Thyroid gland (tissue), 4 donors: ENCODE measurements around the gene LDAH. TPM values are rescaled to one million over a fixed set of nuclear protein-coding genes. Genes with fewer than 3 reads are reported as not detected.

Experiments
- DNase-seq, 2 donors: peaks; one replicate each; pipeline ENCODE4 v3.0.0-alpha.2; 2019
- H3K27ac ChIP-seq, 3 donors: fragments of 200-600 bp; sonication (generic); 1 replicate in 2 of 3; 2 replicates in 1 of 3; pipeline ENCODE4 v1.5.1; 2016 to 2019; ENCODE audit warnings: mild to moderate bottlenecking in 1 of 3, moderate library complexity in 1 of 3
- H3K27me3 ChIP-seq: fragments of 200-600 bp; sonication (generic); one replicate; pipeline ENCODE4 v1.5.1; 2019
- H3K36me3 ChIP-seq, 2 donors: fragments of 200-600 bp; sonication (generic); one replicate each; pipeline ENCODE4 v1.5.1; 2016 to 2019
- H3K4me1 ChIP-seq, 2 donors: fragments of 200-600 bp; sonication (generic); one replicate each; pipeline ENCODE4 v1.5.1; 2017 to 2019
- H3K4me3 ChIP-seq, 3 donors: fragments of 200-600 bp; sonication (generic); replicated peaks in 1 of 3; 1 replicate in 2 of 3; 2 replicates in 1 of 3; pipeline ENCODE4 v1.5.1; 2016; ENCODE audit warnings: mild to moderate bottlenecking in 1 of 3
- H3K9me3 ChIP-seq: fragments of 200-600 bp; sonication (generic); one replicate; pipeline ENCODE4 v1.5.1; 2017
- POLR2A ChIP-seq, 2 donors: fragments of 450-650 bp; IDR thresholded peaks; one replicate each; pipeline ENCODE4 v1.6.1; 2017; ENCODE audit warnings: antibody characterized with exemption in 2 of 2, mild to moderate bottlenecking in 2 of 2, moderate library complexity in 1 of 2
- WGBS, 2 donors: methylation state at CpG; one replicate each; pipeline ENCODE4 v1.1.5; 2017; 5-methylcytosine and 5-hydroxymethylcytosine counted together
- intact Hi-C: fragments of 100-400 bp; cut with DNase I; formaldehyde crosslinking; loops from one replicate; pipeline ENCODE4 v1.15.1; 2023
- total RNA-seq, 4 donors: library from RNA; depleted of rRNA; stranded (reverse); fragments of >200 nt; gene quantifications; one replicate each; pipeline ENCODE4 v1.2.3, GENCODE V29; 2016
- TF ChIP-seq, protein P1 (sequence below), 6 experiments: fragments of 200-600 bp in 3 of 6; fragments of 450-650 bp in 3 of 6; sonication (generic) in 3 of 6; IDR thresholded peaks; one replicate each; pipeline ENCODE4 v1.5.1; 2016 to 2019; ENCODE audit warnings: antibody characterized with exemption in 6 of 6, mild to moderate bottlenecking in 2 of 6, inconsistent platforms in 1 of 6, moderate library complexity in 1 of 6

The LDAH gene
- total RNA-seq, 4 donors from 2014 or later, result 11.6 to 17.2 (median 16.2) TPM

DNA sequence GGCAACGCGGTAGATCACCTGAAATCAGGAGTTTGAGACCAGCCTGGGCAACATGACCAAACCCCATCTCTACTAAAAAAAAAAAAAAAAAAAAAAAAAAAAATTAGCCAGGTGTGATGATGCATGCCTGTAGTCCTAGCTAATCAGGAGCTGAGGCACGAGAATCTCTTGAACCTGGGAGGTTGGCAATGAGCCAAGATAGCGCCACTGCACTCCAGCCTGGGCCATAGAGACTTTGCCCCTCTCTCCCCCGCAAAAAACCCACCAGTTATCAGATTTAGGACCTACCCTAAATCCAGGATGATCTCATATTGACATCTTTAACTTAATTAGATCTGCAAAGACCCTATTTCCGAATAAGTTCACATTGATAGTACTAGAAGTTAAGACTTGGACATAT, 29.2 kb upstream of the LDAH start:
- H3K27ac ChIP-seq, result no peak overlapping the region
- no peak for TF ChIP-seq POLR2A (IDR thresholded peaks at IDR 0.05)
- TF ChIP-seq, protein P1, sequence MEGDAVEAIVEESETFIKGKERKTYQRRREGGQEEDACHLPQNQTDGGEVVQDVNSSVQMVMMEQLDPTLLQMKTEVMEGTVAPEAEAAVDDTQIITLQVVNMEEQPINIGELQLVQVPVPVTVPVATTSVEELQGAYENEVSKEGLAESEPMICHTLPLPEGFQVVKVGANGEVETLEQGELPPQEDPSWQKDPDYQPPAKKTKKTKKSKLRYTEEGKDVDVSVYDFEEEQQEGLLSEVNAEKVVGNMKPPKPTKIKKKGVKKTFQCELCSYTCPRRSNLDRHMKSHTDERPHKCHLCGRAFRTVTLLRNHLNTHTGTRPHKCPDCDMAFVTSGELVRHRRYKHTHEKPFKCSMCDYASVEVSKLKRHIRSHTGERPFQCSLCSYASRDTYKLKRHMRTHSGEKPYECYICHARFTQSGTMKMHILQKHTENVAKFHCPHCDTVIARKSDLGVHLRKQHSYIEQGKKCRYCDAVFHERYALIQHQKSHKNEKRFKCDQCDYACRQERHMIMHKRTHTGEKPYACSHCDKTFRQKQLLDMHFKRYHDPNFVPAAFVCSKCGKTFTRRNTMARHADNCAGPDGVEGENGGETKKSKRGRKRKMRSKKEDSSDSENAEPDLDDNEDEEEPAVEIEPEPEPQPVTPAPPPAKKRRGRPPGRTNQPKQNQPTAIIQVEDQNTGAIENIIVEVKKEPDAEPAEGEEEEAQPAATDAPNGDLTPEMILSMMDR (IDR thresholded peaks at IDR 0.05), result no peak
- WGBS, 2 donors, result 68 to 78% methylated on average over 6 of the region's 6 CpGs
- intact Hi-C loops, result no loop called here
- H3K27me3 ChIP-seq, result no peaks in the 10 kb centered on the region
- no peaks in the 10 kb centered on the region for H3K9me3 ChIP-seq
- DNase-seq, result no peak
- no peaks in the 10 kb centered on the region for H3K36me3 ChIP-seq
- no peaks in the 10 kb centered on the region for H3K4me1 ChIP-seq
- no peak overlapping the region for H3K4me3 ChIP-seq

DNA sequence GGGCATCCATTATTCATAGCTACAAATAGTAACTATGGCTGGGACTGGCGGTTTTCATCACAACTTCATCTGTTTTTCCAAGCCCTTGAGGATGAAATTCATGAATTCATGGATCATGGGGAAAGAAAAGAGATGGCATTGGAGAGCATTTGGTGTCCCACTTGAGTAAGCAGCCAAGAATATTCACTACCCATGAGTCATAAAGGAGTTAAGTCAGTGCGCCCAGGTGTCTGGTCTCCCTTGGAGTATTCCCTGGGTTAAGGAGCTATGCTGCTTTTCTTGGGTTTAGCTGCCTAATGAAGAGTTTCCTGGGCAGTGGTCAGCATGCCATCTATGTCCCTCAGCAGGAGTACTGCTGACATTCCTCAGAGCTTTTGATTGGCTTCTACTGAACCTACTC, 21.3 kb upstream of the LDAH start:
- H3K9me3 ChIP-seq, result no peaks in the 10 kb centered on the region
- H3K4me1 ChIP-seq, result no peaks in the 10 kb centered on the region
- DNase-seq, result no peak
- whole genome bisulfite sequencing, 2 donors, result 80 to 84% methylated on average over 2 of the region's 2 CpGs
- intact Hi-C loops, result no loop called here
- no peak overlapping the region for H3K4me3 ChIP-seq
- no peak for TF ChIP-seq POLR2A (IDR thresholded peaks at IDR 0.05)
- TF ChIP-seq, protein P1 (IDR thresholded peaks at IDR 0.05), result no peak
- no peak overlapping the region for H3K27ac ChIP-seq
- no peaks in the 10 kb centered on the region for H3K36me3 ChIP-seq
- no peaks in the 10 kb centered on the region for H3K27me3 ChIP-seq

DNA sequence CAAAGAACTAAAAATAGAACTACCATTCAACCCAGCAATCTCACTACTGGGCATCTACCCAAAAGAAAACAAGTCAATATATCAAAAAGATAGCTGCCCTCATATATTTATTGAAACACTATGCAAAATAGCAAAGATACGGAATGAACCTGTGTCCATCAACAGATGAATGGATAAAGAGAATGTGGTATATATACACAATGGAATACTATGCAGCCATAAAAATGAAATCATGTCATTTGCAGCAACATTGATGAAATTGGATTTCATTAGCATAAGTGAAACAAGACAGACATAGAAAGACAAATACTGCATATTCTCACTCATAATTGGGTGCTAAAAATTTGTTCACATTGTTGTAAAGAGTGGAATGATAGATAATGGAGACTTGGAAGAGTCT, 16.2 kb upstream of the LDAH start:
- intact Hi-C loops, result no loop called here
- Histone ChIP-seq H3K4me1 (no peaks in the 10 kb centered on the region), H3K27ac (no peak overlapping the region), H3K36me3 (no peaks in the 10 kb centered on the region), H3K9me3 (no peaks in the 10 kb centered on the region), H3K4me3 (no peak overlapping the region), H3K27me3 (no peaks in the 10 kb centered on the region)
- no peak for DNase-seq
- TF ChIP-seq POLR2A (IDR thresholded peaks at IDR 0.05), result no peak
- WGBS, 2 donors, result 72 to 88% methylated on average over 1 of the region's 1 CpG

DNA sequence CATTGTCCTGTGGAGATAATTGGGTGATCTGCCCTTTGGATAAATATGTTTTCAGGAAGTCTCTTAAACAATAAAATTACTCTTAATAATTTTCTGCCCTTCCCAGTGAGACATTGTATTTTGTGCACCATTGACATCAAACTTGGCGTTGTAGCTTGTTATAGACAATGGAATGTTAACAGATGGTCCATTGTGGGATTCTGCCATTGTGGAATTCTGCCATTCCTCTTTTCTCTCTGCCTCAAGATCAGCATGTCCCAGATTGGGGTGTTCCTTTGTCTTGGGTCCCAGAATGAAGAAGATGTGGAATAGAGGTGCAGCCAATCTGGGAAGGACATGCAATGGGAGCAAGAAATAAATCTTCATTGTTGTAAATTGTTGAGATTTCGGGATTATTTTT, 15.1 kb upstream of the LDAH start:
- whole genome bisulfite sequencing, 2 donors, result 86 to 91% methylated on average over 2 of the region's 2 CpGs
- Histone ChIP-seq H3K9me3 (no peaks in the 10 kb centered on the region), H3K4me1 (no peaks in the 10 kb centered on the region), H3K36me3 (no peaks in the 10 kb centered on the region), H3K4me3 (no peak overlapping the region), H3K27me3 (no peaks in the 10 kb centered on the region), H3K27ac (no peak overlapping the region)
- intact Hi-C loops, result no loop called here
- no peak for DNase-seq
- no peak for TF ChIP-seq POLR2A (IDR thresholded peaks at IDR 0.05)
- TF ChIP-seq, protein P1 (IDR thresholded peaks at IDR 0.05), result no peak

DNA sequence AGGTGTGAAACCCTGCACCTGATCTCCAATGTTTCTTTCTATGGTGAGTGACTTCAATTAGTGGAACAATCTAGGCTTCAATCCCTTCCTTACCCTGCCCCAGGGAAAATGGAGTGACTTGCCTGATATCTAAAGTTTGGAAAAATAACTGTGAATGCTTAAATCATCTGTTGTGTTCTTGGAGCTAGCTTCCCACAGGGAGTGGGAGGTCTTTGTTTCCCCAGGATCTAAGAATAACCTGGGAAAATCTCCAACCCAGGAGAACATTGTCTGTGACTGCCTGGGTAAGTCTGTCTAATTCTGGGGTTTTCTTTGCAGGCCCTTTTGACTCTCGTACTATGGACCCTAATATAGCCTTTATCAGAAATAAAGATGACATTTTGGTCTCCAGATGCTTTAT, 13.6 kb upstream of the LDAH start:
- WGBS, 2 donors, result 56 to 61% methylated on average over 1 of the region's 1 CpG
- Histone ChIP-seq H3K27ac (no peak overlapping the region), H3K4me1 (no peaks in the 10 kb centered on the region), H3K4me3 (no peak overlapping the region), H3K9me3 (no peaks in the 10 kb centered on the region), H3K36me3 (no peaks in the 10 kb centered on the region), H3K27me3 (no peaks in the 10 kb centered on the region)
- DNase-seq, result no peak
- intact Hi-C loops, result no loop called here
- TF ChIP-seq POLR2A (IDR thresholded peaks at IDR 0.05), result no peak
- TF ChIP-seq, protein P1 (IDR thresholded peaks at IDR 0.05), result no peak

DNA sequence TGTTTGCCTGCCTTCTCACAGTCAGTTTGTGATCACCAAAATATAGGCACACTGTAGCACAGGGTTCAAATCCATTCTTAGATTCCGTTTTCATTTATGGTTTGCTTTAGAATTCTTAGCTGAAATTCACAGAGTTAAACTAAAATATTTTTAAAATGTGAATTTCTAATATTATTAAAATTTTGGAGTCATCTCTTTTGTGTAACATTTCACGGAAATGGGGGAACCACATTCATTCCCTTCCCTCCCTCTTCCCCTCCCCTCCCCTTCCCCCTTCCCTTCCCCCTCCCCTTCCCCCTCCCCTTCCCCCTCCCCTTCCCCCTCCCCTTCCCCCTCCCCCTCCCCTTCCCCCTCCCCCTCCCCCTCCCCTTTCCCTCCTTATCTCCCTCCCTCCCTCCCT, 11.4 kb upstream of the LDAH start:
- no peak for TF ChIP-seq POLR2A (IDR thresholded peaks at IDR 0.05)
- TF ChIP-seq, protein P1 (IDR thresholded peaks at IDR 0.05), result no peak
- no peaks in the 10 kb centered on the region for H3K4me1 ChIP-seq
- no peaks in the 10 kb centered on the region for H3K9me3 ChIP-seq
- no peak overlapping the region for H3K4me3 ChIP-seq
- 90 to 92% methylated on average over 2 of the region's 2 CpGs for WGBS, 2 donors
- H3K27ac ChIP-seq, result no peak overlapping the region
- no peaks in the 10 kb centered on the region for H3K27me3 ChIP-seq
- intact Hi-C loops, result no loop called here
- no peak for DNase-seq
- no peaks in the 10 kb centered on the region for H3K36me3 ChIP-seq
